GM12878 (cell line): ENCODE results near the gene FBXO38.

Source experiments
- ETV6 ChIP-seq, 2 experiments: fragments of 450-650 bp in 1 of 2; IDR thresholded peaks in 1 of 2; conservative IDR thresholded peaks in 1 of 2; 2 replicates each; pipeline ENCODE4 v1.6.1; 2014; ENCODE audit warnings: antibody characterized with exemption in 1 of 2, borderline replicate concordance in 1 of 2, low read depth in 1 of 2, mild to moderate bottlenecking in 1 of 2, moderate library complexity in 1 of 2
- POLR2AphosphoS5 ChIP-seq: IDR thresholded peaks from 2 replicates; pipeline ENCODE4 v1.6.1; 2011; ENCODE audit warnings: mild to moderate bottlenecking, low read length, inconsistent platforms
- RAD21 ChIP-seq: IDR thresholded peaks from 2 replicates; pipeline ENCODE4 v1.6.1; 2011; ENCODE audit warnings: mild to moderate bottlenecking, low read depth, low read length, moderate library complexity; ENCODE audit not compliant: insufficient read depth
- RFX5 ChIP-seq: IDR thresholded peaks from 2 replicates; pipeline ENCODE4 v1.6.1; 2011; ENCODE audit warnings: low read depth, low read length, improper control_type of control experiment
- SIN3A ChIP-seq: IDR thresholded peaks from 2 replicates; pipeline ENCODE4 v1.6.1; 2012; ENCODE audit warnings: low read depth, low read length, improper control_type of control experiment
- USF2 ChIP-seq: IDR thresholded peaks from 2 replicates; pipeline ENCODE4 v1.6.1; 2011; ENCODE audit warnings: low read depth, low read length, improper control_type of control experiment, borderline replicate concordance
- YBX1 ChIP-seq: fragments of 450-650 bp; IDR thresholded peaks from 2 replicates; pipeline ENCODE4 v1.6.1; 2016; ENCODE audit warnings: antibody characterized with exemption
- YY1 ChIP-seq: IDR thresholded peaks from 2 replicates; pipeline ENCODE4 v1.6.1; 2011; ENCODE audit warnings: low read depth, mild to moderate bottlenecking, low read length
- ZNF24 ChIP-seq: fragments of 450-650 bp; IDR thresholded peaks from 2 replicates; pipeline ENCODE4 v1.6.1; 2017; ENCODE audit warnings: antibody characterized with exemption, mild to moderate bottlenecking

GRCh38 chr5:148426514-148426913 lies 42.8 kb downstream of the FBXO38 start:
- TF ChIP-seq USF2: no peak
- TF ChIP-seq YBX1: no peak
- no peak for TF ChIP-seq POLR2AphosphoS5
- TF ChIP-seq RFX5: no peak
- TF ChIP-seq SIN3A: no peak
- TF ChIP-seq YY1: no peak
- no peak for TF ChIP-seq ETV6 (conservative IDR thresholded peaks at IDR 0.05 in 1 of 2, IDR thresholded peaks at IDR 0.05 in 1 of 2; ENCODE audit: borderline replicate concordance in 1 of 2, low read depth in 1 of 2)
- TF ChIP-seq ZNF24: no peak
- TF ChIP-seq RAD21: no peak
